Measurements from ENCODE around the gene SCIMP.

GRCh38 chr17:5183410-5183793 is 51.3 kb downstream of the SCIMP start:
- TF ChIP-seq CTCF (IDR thresholded peaks at IDR 0.05; ENCODE audit: poor library complexity, severe bottlenecking) (no peak), EZH2 (IDR thresholded peaks at IDR 0.05; ENCODE audit: borderline replicate concordance, insufficient read depth, low read length, poor library complexity, severe bottlenecking) (no peak), POLR2AphosphoS5 (IDR thresholded peaks at IDR 0.05) (no peak), REST (IDR thresholded peaks at IDR 0.05; ENCODE audit: borderline replicate concordance) (no peak), EP300 (conservative IDR thresholded peaks at IDR 0.05; ENCODE audit: poor library complexity, severe bottlenecking) (no peak), TAF1 (IDR thresholded peaks at IDR 0.05; ENCODE audit: low read depth) (no peak), SMC3 (conservative IDR thresholded peaks at IDR 0.05; ENCODE audit: poor library complexity) (no peak)

All from neural cell (in vitro differentiated cells).